ENCODE data around the gene ATP11A. TPM values are rescaled to one million over a fixed set of nuclear protein-coding genes. Genes with fewer than 3 reads are reported as not detected.

ATP11A gene
- total and polyA plus RNA-seq, 2 experiments from 2014 or later: 4.9 to 5.0 TPM

DNA sequence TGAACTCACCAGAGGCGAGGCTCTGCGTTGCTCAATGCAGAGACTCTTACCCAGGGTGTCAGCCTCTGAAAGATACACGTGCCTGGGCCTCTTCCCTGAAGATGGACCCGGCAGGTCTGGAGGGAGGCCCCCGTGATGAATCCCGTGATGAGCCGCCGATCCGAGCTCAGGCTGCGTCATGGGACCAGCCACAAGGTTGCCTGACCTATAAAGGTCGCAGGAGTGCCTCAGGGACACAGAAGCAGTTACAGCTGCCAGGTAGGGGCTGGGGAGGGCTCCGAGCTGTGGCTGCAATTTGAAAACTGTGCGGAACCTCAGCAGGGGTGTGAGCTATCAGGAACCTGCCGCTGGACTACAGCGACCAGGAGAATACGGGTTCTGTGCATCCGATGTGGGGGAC lies 10.5 kb upstream of the ATP11A start:
- Histone ChIP-seq H2AFZ (no peak overlapping the region), H3K79me2 (ENCODE audit: insufficient read depth) (no peaks in the 10 kb centered on the region), H3K4me1 (ENCODE audit: insufficient read depth) (no peaks in the 10 kb centered on the region), H3K27me3 (replicated peaks; ENCODE audit: insufficient read depth) (peaks cover 7% of the 10 kb centered on the region; the same call in 1 of the 2 replicates), H4K20me1 (ENCODE audit: insufficient read depth) (no peaks in the 10 kb centered on the region), H3F3A (ENCODE audit: insufficient read depth) (no peaks in the 10 kb centered on the region), H3K27ac (no peak overlapping the region), H3K4me3 (no peak overlapping the region), H3K36me3 (ENCODE audit: low read depth) (no peaks in the 10 kb centered on the region), H3K4me2 (ENCODE audit: unreplicated experiment) (no peak overlapping the region), H3K9me3 (ENCODE audit: low read depth) (no peaks in the 10 kb centered on the region), H3K9ac (no peak overlapping the region), H3K9me2 (ENCODE audit: insufficient read depth) (no peaks in the 10 kb centered on the region)
- 79 to 80% methylated on average over 17 of the region's 17 CpGs for WGBS, 2 experiments (ENCODE audit: low coverage in 1 of 2, low lambda C conversion rate in 2 of 2, missing lambda C conversion rate in 2 of 2)
- in situ Hi-C loops (cut with MboI): no loop called here
- DNase-seq: no peak
- TF ChIP-seq EZH2 (IDR thresholded peaks at IDR 0.05; ENCODE audit: insufficient read depth, poor library complexity, severe bottlenecking): no peak
- no peak for TF ChIP-seq EZH2phosphoT487 (IDR thresholded peaks at IDR 0.05; ENCODE audit: insufficient read depth, low read depth)

DNA sequence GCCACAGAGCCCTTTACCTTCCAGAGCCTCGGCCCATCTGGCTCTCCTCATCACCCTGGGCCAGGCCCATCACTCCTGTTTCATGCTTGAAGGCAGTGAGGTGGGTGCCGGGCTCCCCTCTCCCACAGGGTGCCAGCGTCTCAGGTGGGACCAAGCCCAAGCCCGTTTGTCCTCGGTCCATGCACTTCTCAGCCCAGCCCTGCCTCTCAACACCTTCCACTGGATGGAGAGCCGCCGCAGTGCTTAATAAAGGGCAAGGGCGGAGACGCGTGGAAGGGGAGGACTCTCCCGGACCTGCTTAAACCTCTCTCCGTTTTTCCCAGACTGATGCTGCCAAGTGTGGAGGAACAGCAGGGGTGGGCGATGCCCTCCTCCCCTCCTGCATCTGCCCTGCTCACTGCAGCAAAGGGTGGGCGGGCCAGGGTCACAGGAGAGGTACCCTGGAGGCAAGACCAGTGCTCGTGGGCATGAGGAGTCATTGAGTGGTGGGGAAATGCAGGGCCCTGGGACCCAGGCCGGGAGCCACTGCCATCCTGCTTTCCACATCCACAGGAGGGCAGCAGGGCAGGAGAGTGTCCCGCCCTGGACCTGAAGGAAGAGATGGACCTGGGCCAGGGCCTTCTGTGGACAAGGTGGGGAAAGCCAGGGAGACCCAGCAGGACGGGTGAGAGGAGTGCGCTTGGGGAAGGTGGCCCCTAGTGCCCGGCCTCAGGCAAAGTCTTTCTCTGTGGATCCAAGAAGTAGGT lies 9.7 kb upstream of the ATP11A start:
- Histone ChIP-seq H3K79me2 (ENCODE audit: insufficient read depth) (no peaks in the 10 kb centered on the region), H3K4me1 (ENCODE audit: insufficient read depth) (no peaks in the 10 kb centered on the region), H3K9me2 (ENCODE audit: insufficient read depth) (no peaks in the 10 kb centered on the region), H2AFZ (no peak overlapping the region), H3K9ac (no peak overlapping the region), H3F3A (ENCODE audit: insufficient read depth) (no peaks in the 10 kb centered on the region), H3K27ac (no peak overlapping the region), H4K20me1 (ENCODE audit: insufficient read depth) (no peaks in the 10 kb centered on the region), H3K4me2 (ENCODE audit: unreplicated experiment) (no peak overlapping the region), H3K9me3 (ENCODE audit: low read depth) (no peaks in the 10 kb centered on the region), H3K27me3 (replicated peaks; ENCODE audit: insufficient read depth) (peaks cover 5% of the 10 kb centered on the region; the same call in 1 of the 2 replicates), H3K4me3 (no peak overlapping the region), H3K36me3 (ENCODE audit: low read depth) (no peaks in the 10 kb centered on the region)
- in situ Hi-C loops (cut with MboI): no loop called here
- TF ChIP-seq EZH2phosphoT487 (IDR thresholded peaks at IDR 0.05; ENCODE audit: insufficient read depth, low read depth): no peak
- TF ChIP-seq EZH2 (IDR thresholded peaks at IDR 0.05; ENCODE audit: insufficient read depth, poor library complexity, severe bottlenecking): no peak
- no peak for DNase-seq
- 38% methylated on average over 19 to 20 of the region's 20 CpGs for WGBS, 2 experiments (ENCODE audit: low coverage in 1 of 2, low lambda C conversion rate in 2 of 2, missing lambda C conversion rate in 2 of 2)

DNA sequence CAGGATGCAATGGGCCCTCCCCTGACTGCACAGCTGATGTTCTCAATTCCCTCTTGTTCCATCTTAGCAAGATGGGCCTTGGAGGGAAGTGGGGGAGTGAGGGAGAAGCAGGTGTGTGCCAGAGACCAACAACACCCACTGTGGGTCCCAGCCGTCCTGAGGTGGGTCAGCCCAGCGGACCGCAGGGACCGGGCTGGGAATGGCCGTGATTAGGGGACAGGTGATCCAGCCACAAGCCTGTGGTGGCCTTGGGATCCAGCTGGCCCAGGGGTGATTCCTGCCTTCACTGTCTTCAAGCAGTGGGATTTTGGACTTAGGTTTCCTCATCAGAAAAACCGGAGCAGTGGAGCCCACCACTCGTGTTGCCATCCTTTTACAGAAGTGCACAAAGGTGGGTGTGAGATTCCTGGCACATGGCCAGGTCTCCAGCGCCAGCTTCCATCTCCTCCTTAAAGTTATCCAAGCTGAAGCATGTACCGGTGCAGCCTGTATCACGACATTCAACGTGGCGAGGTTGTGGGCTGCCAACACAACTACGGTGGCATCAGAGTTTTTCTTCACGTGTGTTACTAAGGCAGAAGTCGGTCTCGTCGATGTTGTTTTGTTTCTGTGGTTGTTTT lies 9.0 kb upstream of the ATP11A start:
- Histone ChIP-seq H3K79me2 (ENCODE audit: insufficient read depth) (no peaks in the 10 kb centered on the region), H3K36me3 (ENCODE audit: low read depth) (no peaks in the 10 kb centered on the region), H3K4me2 (ENCODE audit: unreplicated experiment) (no peak overlapping the region), H3K9me3 (ENCODE audit: low read depth) (no peaks in the 10 kb centered on the region), H2AFZ (no peak overlapping the region), H3K27ac (no peak overlapping the region), H3F3A (ENCODE audit: insufficient read depth) (no peaks in the 10 kb centered on the region), H3K27me3 (replicated peaks; ENCODE audit: insufficient read depth) (peaks cover 5% of the 10 kb centered on the region; the same call in 1 of the 2 replicates), H3K4me3 (no peak overlapping the region), H3K4me1 (ENCODE audit: insufficient read depth) (no peaks in the 10 kb centered on the region), H3K9me2 (ENCODE audit: insufficient read depth) (no peaks in the 10 kb centered on the region), H3K9ac (no peak overlapping the region), H4K20me1 (ENCODE audit: insufficient read depth) (no peaks in the 10 kb centered on the region)
- in situ Hi-C loops (cut with MboI): no loop called here
- WGBS, 2 experiments (ENCODE audit: low coverage in 1 of 2, low lambda C conversion rate in 2 of 2, missing lambda C conversion rate in 2 of 2): 72 to 75% methylated on average over 17 of the region's 17 CpGs
- no peak for DNase-seq
- no peak for TF ChIP-seq EZH2 (IDR thresholded peaks at IDR 0.05; ENCODE audit: insufficient read depth, poor library complexity, severe bottlenecking)
- no peak for TF ChIP-seq EZH2phosphoT487 (IDR thresholded peaks at IDR 0.05; ENCODE audit: insufficient read depth, low read depth)

DNA sequence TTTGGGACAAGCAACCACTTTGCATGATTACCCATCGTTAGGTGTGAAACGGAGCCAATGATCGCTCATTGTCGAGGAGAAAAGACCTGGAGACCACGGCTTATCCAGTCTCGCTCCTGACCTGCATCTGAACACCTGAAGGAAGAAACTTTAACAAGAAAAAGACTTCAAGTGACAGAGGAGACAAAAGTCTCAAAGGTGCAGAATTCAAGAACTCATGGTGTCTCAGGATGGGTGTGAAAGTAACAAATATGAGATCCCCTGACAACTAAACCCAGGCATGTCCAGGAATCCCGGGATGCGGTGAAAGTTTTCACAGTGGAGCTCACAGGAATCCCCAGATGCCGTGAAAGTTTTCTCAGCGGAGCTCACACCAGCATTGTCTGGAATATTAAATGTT lies 6.3 kb upstream of the ATP11A start:
- in situ Hi-C loops (cut with MboI): no loop called here
- H3K9me3 ChIP-seq (ENCODE audit: low read depth): no peaks in the 10 kb centered on the region
- no peaks in the 10 kb centered on the region for H3K4me1 ChIP-seq (ENCODE audit: insufficient read depth)
- H3K9me2 ChIP-seq (ENCODE audit: insufficient read depth): no peaks in the 10 kb centered on the region
- no peaks in the 10 kb centered on the region; the same call in 1 of the 2 replicates for H3K27me3 ChIP-seq (replicated peaks; ENCODE audit: insufficient read depth)
- 0 out of 2 replicates have a peak, but pooled peaks cover 1% of the 10 kb centered on the region for H3F3A ChIP-seq (ENCODE audit: insufficient read depth)
- H3K4me2 ChIP-seq (ENCODE audit: unreplicated experiment): no peak overlapping the region
- DNase-seq: no peak
- WGBS, 2 experiments (ENCODE audit: low coverage in 1 of 2, low lambda C conversion rate in 2 of 2, missing lambda C conversion rate in 2 of 2): 81 to 85% methylated on average over 10 of the region's 10 CpGs
- no peak overlapping the region for H3K4me3 ChIP-seq
- no peaks in the 10 kb centered on the region for H3K36me3 ChIP-seq (ENCODE audit: low read depth)
- H3K79me2 ChIP-seq (ENCODE audit: insufficient read depth): no peaks in the 10 kb centered on the region
- H3K9ac ChIP-seq: no peak overlapping the region
- no peak overlapping the region for H2AFZ ChIP-seq
- TF ChIP-seq EZH2phosphoT487 (IDR thresholded peaks at IDR 0.05; ENCODE audit: insufficient read depth, low read depth) (no peak), EZH2 (IDR thresholded peaks at IDR 0.05; ENCODE audit: insufficient read depth, poor library complexity, severe bottlenecking) (no peak)
- no peak overlapping the region for H3K27ac ChIP-seq
- H4K20me1 ChIP-seq (ENCODE audit: insufficient read depth): no peaks in the 10 kb centered on the region
